ENCODE data around the gene HEMK1.

The HEMK1 gene

GRCh38 chr3:50581459-50581842 is 12.1 kb downstream of the HEMK1 start:
- no peaks in the 10 kb centered on the region for H3K9me3 Mint-ChIP-seq
- H3K27me3 Mint-ChIP-seq (ENCODE audit: low read depth) = no peaks in the 10 kb centered on the region
- TF ChIP-seq CTCF (IDR thresholded peaks at IDR 0.05; ENCODE audit: unreplicated experiment in 3 of 3) = no peak
- no peak overlapping the region for H3K4me3 Mint-ChIP-seq
- H3K27ac Mint-ChIP-seq = no peak overlapping the region
- peaks cover 4% of the 10 kb centered on the region for H3K36me3 Mint-ChIP-seq (ENCODE audit: low read depth)
- H3K4me1 Mint-ChIP-seq = no peaks in the 10 kb centered on the region

GRCh38 chr3:50582083-50582482 is 12.8 kb downstream of the HEMK1 start:
- Mint-ChIP-seq H3K4me1 (no peaks in the 10 kb centered on the region), H3K36me3 (ENCODE audit: low read depth) (peaks cover 4% of the 10 kb centered on the region), H3K4me3 (no peak overlapping the region), H3K27me3 (ENCODE audit: low read depth) (no peaks in the 10 kb centered on the region), H3K27ac (no peak overlapping the region), H3K9me3 (no peaks in the 10 kb centered on the region)
- TF ChIP-seq CTCF (IDR thresholded peaks at IDR 0.05; ENCODE audit: unreplicated experiment in 3 of 3) = no peak

- H3K36me3 Mint-ChIP-seq (ENCODE audit: low read depth) = peaks cover 4% of the 10 kb centered on the region
- H3K4me1 Mint-ChIP-seq = no peaks in the 10 kb centered on the region
- no peak overlapping the region for H3K27ac Mint-ChIP-seq
- no peak for TF ChIP-seq CTCF (IDR thresholded peaks at IDR 0.05; ENCODE audit: unreplicated experiment in 3 of 3)
- no peak overlapping the region for H3K4me3 Mint-ChIP-seq
- no peaks in the 10 kb centered on the region for H3K9me3 Mint-ChIP-seq
- no peaks in the 10 kb centered on the region for H3K27me3 Mint-ChIP-seq (ENCODE audit: low read depth)
Measured at GRCh38 chr3:50583897-50584296, 14.6 kb downstream of the HEMK1 start.

- Mint-ChIP-seq H3K4me3 (no peak overlapping the region), H3K9me3 (no peaks in the 10 kb centered on the region), H3K27me3 (ENCODE audit: low read depth) (no peaks in the 10 kb centered on the region), H3K27ac (no peak overlapping the region), H3K4me1 (no peaks in the 10 kb centered on the region), H3K36me3 (ENCODE audit: low read depth) (peaks cover 4% of the 10 kb centered on the region)
- no peak for TF ChIP-seq CTCF (IDR thresholded peaks at IDR 0.05; ENCODE audit: unreplicated experiment in 3 of 3)
Measured at GRCh38 chr3:50584391-50584790, 15.1 kb downstream of the HEMK1 start.

- H3K27ac Mint-ChIP-seq = no peak overlapping the region
- H3K27me3 Mint-ChIP-seq (ENCODE audit: low read depth) = no peaks in the 10 kb centered on the region
- H3K4me3 Mint-ChIP-seq = no peak overlapping the region
- H3K4me1 Mint-ChIP-seq = no peaks in the 10 kb centered on the region
- no peak for TF ChIP-seq CTCF (IDR thresholded peaks at IDR 0.05; ENCODE audit: unreplicated experiment in 3 of 3)
- peaks cover 4% of the 10 kb centered on the region for H3K36me3 Mint-ChIP-seq (ENCODE audit: low read depth)
- H3K9me3 Mint-ChIP-seq = no peaks in the 10 kb centered on the region
Measured at GRCh38 chr3:50585919-50586762, 16.8 kb downstream of the HEMK1 start.

GRCh38 chr3:50586763-50587070 is 17.4 kb downstream of the HEMK1 start:
- Mint-ChIP-seq H3K4me1 (no peaks in the 10 kb centered on the region), H3K27ac (no peak overlapping the region), H3K9me3 (no peaks in the 10 kb centered on the region), H3K36me3 (ENCODE audit: low read depth) (peaks cover 4% of the 10 kb centered on the region), H3K27me3 (ENCODE audit: low read depth) (no peaks in the 10 kb centered on the region), H3K4me3 (no peak overlapping the region)
- no peak for TF ChIP-seq CTCF (IDR thresholded peaks at IDR 0.05; ENCODE audit: unreplicated experiment in 3 of 3)
